Measurements from ENCODE around the gene CGN. TPM values are rescaled to one million over a fixed set of nuclear protein-coding genes. Genes with fewer than 3 reads are reported as not detected.

CGN gene
- total and polyA plus RNA-seq, 2 donors (not counting 1 experiment from before 2014, with no cell fraction given): 0.22 to 0.81 TPM

DNA sequence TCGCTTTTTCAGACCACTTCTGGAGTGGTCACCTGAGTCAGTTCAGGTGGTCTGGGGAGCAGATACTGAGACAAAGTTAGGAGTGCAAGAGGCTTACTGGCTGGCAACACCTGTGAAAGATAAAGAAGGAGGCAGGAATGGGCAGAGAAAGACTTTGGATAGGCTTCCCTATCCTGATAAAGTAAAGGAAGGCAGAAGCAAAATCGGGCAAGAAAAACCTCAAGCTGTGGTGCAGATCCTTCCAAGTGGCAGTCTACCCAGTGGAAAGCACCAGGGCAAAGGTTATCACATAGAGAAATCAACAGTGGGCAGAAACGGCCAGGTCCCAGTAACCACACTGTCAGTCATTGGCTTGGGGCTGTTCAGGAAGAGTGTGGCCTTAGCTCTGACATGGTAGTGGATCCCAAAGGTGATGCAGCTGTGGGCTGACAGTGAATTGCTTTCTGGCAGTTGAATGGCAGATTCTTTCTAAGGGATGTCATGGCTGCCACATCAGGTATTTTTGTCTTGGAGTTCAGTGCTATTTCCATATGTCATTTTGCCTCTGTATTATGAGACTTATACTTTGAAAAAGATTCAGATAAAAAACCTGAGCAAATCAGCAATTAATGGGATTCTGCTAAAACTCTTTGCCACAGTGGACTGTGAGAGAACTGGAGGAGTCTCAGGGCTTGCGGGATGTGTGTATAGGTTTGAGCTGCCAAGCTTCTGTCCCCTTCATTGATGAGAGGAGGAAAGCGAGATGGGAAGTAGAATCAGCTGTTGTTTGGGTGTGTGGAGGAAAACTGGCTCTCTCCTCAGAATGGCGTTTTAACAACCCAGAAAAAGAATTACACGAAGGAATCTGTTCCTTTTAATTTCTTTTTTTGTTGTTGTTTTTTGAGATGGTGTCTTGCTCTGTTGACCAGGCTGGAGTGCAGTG is 8.1 kb upstream of the CGN start:
- H3K36me3 ChIP-seq (replicated peaks in 1 of 2; ENCODE audit: control extremely low read depth in 1 of 2, control insufficient read depth in 1 of 2, extremely low read depth in 1 of 2, insufficient read depth in 2 of 2, low read length in 1 of 2): no peaks in the 10 kb centered on the region
- H3K9me3 ChIP-seq (ENCODE audit: control extremely low read depth in 1 of 3, control insufficient read depth in 2 of 3, insufficient read depth in 1 of 3, low read length in 2 of 3): no peaks in the 10 kb centered on the region
- no peak overlapping the region for H3K4me3 ChIP-seq (ENCODE audit: control extremely low read depth in 1 of 5, extremely low read depth in 1 of 5, insufficient read depth in 1 of 5, low read depth in 2 of 5, low read length in 4 of 5)
- no peaks in the 10 kb centered on the region for H3K27me3 ChIP-seq (replicated peaks in 1 of 4; ENCODE audit: control extremely low read depth in 1 of 4, control insufficient read depth in 3 of 4, insufficient read depth in 4 of 4, low read length in 3 of 4)
- ATAC-seq (ENCODE audit: low read depth) (no peak), DNase-seq (no peak)
- H3K27ac Mint-ChIP-seq: no peak overlapping the region
- WGBS (ENCODE audit: insufficient coverage): 64% methylated on average over 4 of the region's 7 CpGs
- no peaks in the 10 kb centered on the region for H4K20me1 ChIP-seq (ENCODE audit: control insufficient read depth, insufficient read depth, low read length, poor library complexity, severe bottlenecking)
- H3K4me2 ChIP-seq (replicated peaks; ENCODE audit: low read depth, low read length, poor library complexity, severe bottlenecking): no peak overlapping the region
- TF ChIP-seq, protein P1, sequence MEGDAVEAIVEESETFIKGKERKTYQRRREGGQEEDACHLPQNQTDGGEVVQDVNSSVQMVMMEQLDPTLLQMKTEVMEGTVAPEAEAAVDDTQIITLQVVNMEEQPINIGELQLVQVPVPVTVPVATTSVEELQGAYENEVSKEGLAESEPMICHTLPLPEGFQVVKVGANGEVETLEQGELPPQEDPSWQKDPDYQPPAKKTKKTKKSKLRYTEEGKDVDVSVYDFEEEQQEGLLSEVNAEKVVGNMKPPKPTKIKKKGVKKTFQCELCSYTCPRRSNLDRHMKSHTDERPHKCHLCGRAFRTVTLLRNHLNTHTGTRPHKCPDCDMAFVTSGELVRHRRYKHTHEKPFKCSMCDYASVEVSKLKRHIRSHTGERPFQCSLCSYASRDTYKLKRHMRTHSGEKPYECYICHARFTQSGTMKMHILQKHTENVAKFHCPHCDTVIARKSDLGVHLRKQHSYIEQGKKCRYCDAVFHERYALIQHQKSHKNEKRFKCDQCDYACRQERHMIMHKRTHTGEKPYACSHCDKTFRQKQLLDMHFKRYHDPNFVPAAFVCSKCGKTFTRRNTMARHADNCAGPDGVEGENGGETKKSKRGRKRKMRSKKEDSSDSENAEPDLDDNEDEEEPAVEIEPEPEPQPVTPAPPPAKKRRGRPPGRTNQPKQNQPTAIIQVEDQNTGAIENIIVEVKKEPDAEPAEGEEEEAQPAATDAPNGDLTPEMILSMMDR (IDR thresholded peaks at IDR 0.05): no peak
- no peak for TF ChIP-seq EZH2 (IDR thresholded peaks at IDR 0.05; ENCODE audit: borderline replicate concordance, insufficient read depth, low read depth, low read length, poor library complexity, severe bottlenecking)
- no peak overlapping the region for H3K9ac ChIP-seq (ENCODE audit: low read length)
- ChIA-PET POLR2A (no interaction called here), CTCF (no interaction called here)
- no peaks in the 10 kb centered on the region for H3K4me1 ChIP-seq (ENCODE audit: control insufficient read depth in 2 of 2, insufficient read depth in 2 of 2, low read length in 2 of 2)
- no peak overlapping the region for H3K27ac ChIP-seq (ENCODE audit: low read length in 2 of 2)
- no peak overlapping the region for H2AFZ ChIP-seq (ENCODE audit: insufficient read depth, low read depth, low read length, poor library complexity, severe bottlenecking)
- intact Hi-C loops (cut with micrococcal nuclease): no loop called here
- H3K27me3 Mint-ChIP-seq: no peaks in the 10 kb centered on the region
- no peaks in the 10 kb centered on the region for H3K4me1 Mint-ChIP-seq
- no peaks in the 10 kb centered on the region for H3K79me2 ChIP-seq (ENCODE audit: control insufficient read depth, insufficient read depth, low read length)
- no peaks in the 10 kb centered on the region for H3K9me3 Mint-ChIP-seq (ENCODE audit: insufficient read depth)
- no peak overlapping the region for H3K4me3 Mint-ChIP-seq

DNA sequence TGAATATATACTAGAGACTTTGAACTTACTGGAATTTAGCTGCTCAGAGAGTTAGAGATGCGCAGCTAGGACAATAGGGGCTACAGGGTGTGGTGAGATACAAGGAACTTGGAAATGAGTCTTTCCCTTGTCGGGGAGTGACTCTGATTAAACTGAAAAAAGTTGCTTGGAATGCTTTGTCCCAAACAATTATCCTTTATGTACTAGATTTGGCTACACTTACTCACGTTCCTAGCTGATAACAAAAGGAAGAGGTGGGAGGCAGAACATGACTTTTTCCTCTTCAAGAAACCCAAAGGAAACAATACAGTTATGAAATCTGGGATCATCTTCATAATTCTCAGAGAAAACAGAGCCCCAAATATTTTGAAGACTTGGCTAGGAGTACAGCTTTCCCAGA is 6.9 kb upstream of the CGN start:
- no peaks in the 10 kb centered on the region for H4K20me1 ChIP-seq (ENCODE audit: control insufficient read depth, insufficient read depth, low read length, poor library complexity, severe bottlenecking)
- ChIA-PET CTCF (interaction anchor here (0.9 kb wide), 1 partner anchor 60 kb away, joined by 4 read pairs; no protein-coding TSS in a partner anchor), POLR2A (no interaction called here)
- Mint-ChIP-seq H3K4me3 (no peak overlapping the region), H3K4me1 (no peaks in the 10 kb centered on the region), H3K9me3 (ENCODE audit: insufficient read depth) (no peaks in the 10 kb centered on the region), H3K27me3 (no peaks in the 10 kb centered on the region), H3K27ac (no peak overlapping the region)
- no peak overlapping the region for H3K9ac ChIP-seq (ENCODE audit: low read length)
- H3K4me1 ChIP-seq (ENCODE audit: control insufficient read depth in 2 of 2, insufficient read depth in 2 of 2, low read length in 2 of 2): no peaks in the 10 kb centered on the region
- no peak overlapping the region for H3K27ac ChIP-seq (ENCODE audit: low read length in 2 of 2)
- no peak for ATAC-seq (ENCODE audit: low read depth)
- TF ChIP-seq EZH2 (IDR thresholded peaks at IDR 0.05; ENCODE audit: borderline replicate concordance, insufficient read depth, low read depth, low read length, poor library complexity, severe bottlenecking): no peak
- TF ChIP-seq, protein P1 (IDR thresholded peaks at IDR 0.05): no peak
- H3K4me2 ChIP-seq (replicated peaks; ENCODE audit: low read depth, low read length, poor library complexity, severe bottlenecking): no peak overlapping the region
- H3K36me3 ChIP-seq (replicated peaks in 1 of 2; ENCODE audit: control extremely low read depth in 1 of 2, control insufficient read depth in 1 of 2, extremely low read depth in 1 of 2, insufficient read depth in 2 of 2, low read length in 1 of 2): no peaks in the 10 kb centered on the region
- 100% methylated on average over 1 of the region's 3 CpGs for WGBS (ENCODE audit: insufficient coverage)
- no peak overlapping the region for H2AFZ ChIP-seq (ENCODE audit: insufficient read depth, low read depth, low read length, poor library complexity, severe bottlenecking)
- no peak for DNase-seq
- H3K9me3 ChIP-seq (ENCODE audit: control extremely low read depth in 1 of 3, control insufficient read depth in 2 of 3, insufficient read depth in 1 of 3, low read length in 2 of 3): no peaks in the 10 kb centered on the region
- H3K79me2 ChIP-seq (ENCODE audit: control insufficient read depth, insufficient read depth, low read length): no peaks in the 10 kb centered on the region
- H3K27me3 ChIP-seq (replicated peaks in 1 of 4; ENCODE audit: control extremely low read depth in 1 of 4, control insufficient read depth in 3 of 4, insufficient read depth in 4 of 4, low read length in 3 of 4): no peaks in the 10 kb centered on the region
- intact Hi-C loops (cut with micrococcal nuclease): no loop called here
- no peak overlapping the region for H3K4me3 ChIP-seq (ENCODE audit: control extremely low read depth in 1 of 5, extremely low read depth in 1 of 5, insufficient read depth in 1 of 5, low read depth in 2 of 5, low read length in 4 of 5)
